HG02970 (cell line): Measurements from ENCODE around the gene AP2A2.

Source experiments
- ATAC-seq: cut with Tn5 transposase; IDR thresholded peaks from one replicate; pipeline ENCODE4 v1.9.1; 2021; ENCODE audit warnings: mild to moderate bottlenecking, moderate library complexity, moderate number of reproducible peaks; ENCODE audit not compliant: unreplicated experiment, low FRiP score

Gene AP2A2

GRCh38 chr11:992577-992976 is 66.9 kb downstream of the AP2A2 start:
- ATAC-seq = no peak

GRCh38 chr11:993632-994167 is 68.0 kb downstream of the AP2A2 start:
- ATAC-seq = no peak

- ATAC-seq = no peak
Measured at GRCh38 chr11:995044-995751, 69.5 kb downstream of the AP2A2 start.

- ATAC-seq = no peak
Measured at GRCh38 chr11:995752-996420, 70.2 kb downstream of the AP2A2 start.

- no peak for ATAC-seq
Measured at GRCh38 chr11:996681-997080, 71.0 kb downstream of the AP2A2 start.

GRCh38 chr11:997907-998306 is 72.2 kb downstream of the AP2A2 start:
- no peak for ATAC-seq

GRCh38 chr11:999009-999408 is 73.3 kb downstream of the AP2A2 start:
- no peak for ATAC-seq

GRCh38 chr11:1000357-1001278 is 74.9 kb downstream of the AP2A2 start:
- ATAC-seq = no peak

- no peak for ATAC-seq
Measured at GRCh38 chr11:1001617-1002405, 76.1 kb downstream of the AP2A2 start.

- no peak for ATAC-seq
Measured at GRCh38 chr11:1002406-1002984, 76.8 kb downstream of the AP2A2 start.

- no peak for ATAC-seq
Measured at GRCh38 chr11:1003159-1003558, 77.5 kb downstream of the AP2A2 start.

GRCh38 chr11:1005928-1006327 is 80.3 kb downstream of the AP2A2 start:
- no peak for ATAC-seq

GRCh38 chr11:1006762-1007161 is 81.1 kb downstream of the AP2A2 start:
- ATAC-seq = no peak

GRCh38 chr11:1007279-1007678 is 81.6 kb downstream of the AP2A2 start:
- ATAC-seq = no peak

- ATAC-seq = no peak
Measured at GRCh38 chr11:1008001-1008802, 82.5 kb downstream of the AP2A2 start.

- no peak for ATAC-seq
Measured at GRCh38 chr11:1008803-1009145, 83.1 kb downstream of the AP2A2 start.

- no peak for ATAC-seq
Measured at GRCh38 chr11:1009371-1009770, 83.7 kb downstream of the AP2A2 start.

GRCh38 chr11:1009991-1010390 is 84.3 kb downstream of the AP2A2 start:
- no peak for ATAC-seq
